Measurements from ENCODE around the gene TEX22.

Gene TEX22

GRCh38 chr14:105440992-105441391 lies 42.7 kb downstream of the TEX22 start:
- TF ChIP-seq CTCF (IDR thresholded peaks at IDR 0.05; ENCODE audit: low read depth, low read length), result no peak
- H3K4me3 ChIP-seq (replicated peaks in 1 of 2; ENCODE audit: low read depth in 2 of 2, low read length in 2 of 2), result no peak overlapping the region
- DNase-seq (ENCODE audit: low read depth in 2 of 2), result no peak

GRCh38 chr14:105442125-105442524 lies 43.8 kb downstream of the TEX22 start:
- DNase-seq (ENCODE audit: low read depth in 2 of 2), result no peak
- no peak for TF ChIP-seq CTCF (IDR thresholded peaks at IDR 0.05; ENCODE audit: low read depth, low read length)
- H3K4me3 ChIP-seq (replicated peaks in 1 of 2; ENCODE audit: low read depth in 2 of 2, low read length in 2 of 2), result no peak overlapping the region

- H3K4me3 ChIP-seq (replicated peaks in 1 of 2; ENCODE audit: low read depth in 2 of 2, low read length in 2 of 2), result no peak overlapping the region
- DNase-seq (ENCODE audit: low read depth in 2 of 2), result no peak
- no peak for TF ChIP-seq CTCF (IDR thresholded peaks at IDR 0.05; ENCODE audit: low read depth, low read length)
Observed at GRCh38 chr14:105442834-105443233, 44.5 kb downstream of the TEX22 start.

- TF ChIP-seq CTCF (IDR thresholded peaks at IDR 0.05; ENCODE audit: low read depth, low read length), result no peak
- no peak overlapping the region for H3K4me3 ChIP-seq (replicated peaks in 1 of 2; ENCODE audit: low read depth in 2 of 2, low read length in 2 of 2)
- DNase-seq (ENCODE audit: low read depth in 2 of 2), result no peak
Observed at GRCh38 chr14:105444859-105445258, 46.5 kb downstream of the TEX22 start.

- TF ChIP-seq CTCF (IDR thresholded peaks at IDR 0.05; ENCODE audit: low read depth, low read length), result no peak
- DNase-seq (ENCODE audit: low read depth in 2 of 2), result no peak
Observed at GRCh38 chr14:105445290-105445689, 47.0 kb downstream of the TEX22 start.

GRCh38 chr14:105445901-105446845 lies 47.8 kb downstream of the TEX22 start:
- TF ChIP-seq CTCF (IDR thresholded peaks at IDR 0.05; ENCODE audit: low read depth, low read length), result no peak
- H3K4me3 ChIP-seq (replicated peaks in 1 of 2; ENCODE audit: low read depth in 2 of 2, low read length in 2 of 2), result no peak overlapping the region
- no peak for DNase-seq (ENCODE audit: low read depth in 2 of 2)

More at GRCh38 chr14:105445290-105445689, 47.0 kb downstream of the TEX22 start:
- no peak overlapping the region for H3K4me3 ChIP-seq (replicated peaks in 1 of 2; ENCODE audit: low read depth in 2 of 2, low read length in 2 of 2)

All from cardiac fibroblast (primary cell).